Renal cortical epithelial cell (primary cell): ENCODE measurements around the gene ZNF613. TPM values are rescaled to one million over a fixed set of nuclear protein-coding genes. Genes with fewer than 3 reads are reported as not detected.

Experiments used
- total RNA-seq: library from RNA; depleted of rRNA; stranded (reverse); fragments of >200 nt; gene quantifications from 2 replicates; pipeline ENCODE4 v1.2.3, GENCODE V29; 2014

Gene ZNF613
- total RNA-seq, 1 donor from 2014 or later: 12.0 TPM

Other genes starting within 250 kb of the ZNF613 start
- 1.7 and 3.5 TPM in 2 replicates for gene SPACA6, start 234.1 kb upstream of the ZNF613 start, total RNA-seq
- gene HAS1, start 203.5 kb upstream of the ZNF613 start, total RNA-seq: 0.17 TPM in 1 of 2 replicates, not detected in the other
- 0.40 and 0.69 TPM in 2 replicates for gene FPR1, start 175.6 kb upstream of the ZNF613 start, total RNA-seq
- gene FPR2, start 166.3 kb upstream of the ZNF613 start, total RNA-seq: 0.10 TPM in 1 of 2 replicates, not detected in the other
- not detected in 2 replicates for gene FPR3, start 132.3 kb upstream of the ZNF613 start, total RNA-seq
- 3.0 and 14.7 TPM in 2 replicates for gene ZNF577, start 39.5 kb upstream of the ZNF613 start, total RNA-seq
- 10.9 and 14.9 TPM in 2 replicates for gene ZNF649, start 22.5 kb upstream of the ZNF613 start, total RNA-seq
- 14.4 and 15.6 TPM in 2 replicates for gene ZNF350, start 59.4 kb downstream of the ZNF613 start, total RNA-seq
- gene ZNF615, start 80.7 kb downstream of the ZNF613 start, total RNA-seq: 5.4 and 20.6 TPM in 2 replicates
- 11.6 and 15.8 TPM in 2 replicates for gene ZNF614, start 100.9 kb downstream of the ZNF613 start, total RNA-seq
- 6.6 and 18.1 TPM in 2 replicates for gene ZNF432, start 121.4 kb downstream of the ZNF613 start, total RNA-seq
- gene ZNF841, start 168.3 kb downstream of the ZNF613 start, total RNA-seq: 18.8 and 22.8 TPM in 2 replicates
- gene ZNF616, start 212.5 kb downstream of the ZNF613 start, total RNA-seq: 14.8 and 14.9 TPM in 2 replicates
- gene ZNF836, start 244.1 kb downstream of the ZNF613 start, total RNA-seq: 7.5 and 18.2 TPM in 2 replicates